GM21515 (cell line): Measurements from ENCODE around the gene PITX2.
"Not testable (repeated sequence)": the region's sequence is repeated elsewhere in the genome, so short reads cannot be mapped to it uniquely, and the experiment has no call there.

ENCODE experiments used
- ATAC-seq: cut with Tn5 transposase; IDR thresholded peaks from one replicate; pipeline ENCODE4 v1.9.1; 2021; ENCODE audit not compliant: unreplicated experiment

The PITX2 gene

GRCh38 chr4:110612631-110613269 is 10.1 kb downstream of the PITX2 start:
- ATAC-seq, result no peak

GRCh38 chr4:110611968-110612447 is 10.9 kb downstream of the PITX2 start:
- ATAC-seq, result no peak

- ATAC-seq, result peak; percentile 81
Observed at GRCh38 chr4:110610940-110611831, 11.7 kb downstream of the PITX2 start.

- ATAC-seq, result no peak
Observed at GRCh38 chr4:110610620-110610939, 12.3 kb downstream of the PITX2 start.

- ATAC-seq, result no peak
Observed at GRCh38 chr4:110609044-110609750, 13.7 kb downstream of the PITX2 start.

- ATAC-seq, result no peak
Observed at GRCh38 chr4:110605077-110605476, 17.8 kb downstream of the PITX2 start.

GRCh38 chr4:110602061-110602460 is 20.8 kb downstream of the PITX2 start:
- no peak for ATAC-seq

- no peak for ATAC-seq
Observed at GRCh38 chr4:110597582-110597981, 25.3 kb downstream of the PITX2 start.

GRCh38 chr4:110596431-110596830 is 26.4 kb downstream of the PITX2 start:
- no peak for ATAC-seq

GRCh38 chr4:110595583-110595982 is 27.3 kb downstream of the PITX2 start:
- no peak for ATAC-seq

- ATAC-seq, result no peak
Observed at GRCh38 chr4:110589297-110589696, 33.6 kb downstream of the PITX2 start.

- no peak for ATAC-seq
Observed at GRCh38 chr4:110587666-110588285, 35.1 kb downstream of the PITX2 start.

GRCh38 chr4:110586131-110586850 is 36.6 kb downstream of the PITX2 start:
- ATAC-seq, result no peak

- ATAC-seq, result not testable (repeated sequence)
Observed at GRCh38 chr4:110576696-110577095, 46.2 kb downstream of the PITX2 start.
